OCI-LY1 (cell line): ENCODE measurements around the gene FMN1.

Source experiments
- H2AFZ ChIP-seq: fragments of 200-600 bp; sonication (generic), shearing (Covaris generic); 2 replicates; pipeline ENCODE4 v1.6.0; 2014; ENCODE audit warnings: antibody characterized with exemption, mild to moderate bottlenecking, low read length
- H3F3A ChIP-seq: fragments of 200-600 bp; sonication (generic), shearing (Covaris generic); 2 replicates; pipeline ENCODE4 v1.6.0; 2014; ENCODE audit warnings: mild to moderate bottlenecking, antibody characterized with exemption, low read length, moderate library complexity; ENCODE audit not compliant: insufficient read depth
- H3K27ac ChIP-seq: fragments of 200-600 bp; sonication (generic); 2 replicates; pipeline ENCODE4 v1.5.1; 2014; ENCODE audit warnings: low read length, mixed run types, mild to moderate bottlenecking, low read depth; ENCODE audit not compliant: poor library complexity, severe bottlenecking
- H3K27me3 ChIP-seq: fragments of 200-600 bp; sonication (generic); 2 replicates; pipeline ENCODE4 v1.6.0; 2014; ENCODE audit warnings: antibody characterized with exemption, mild to moderate bottlenecking, low read length, moderate library complexity; ENCODE audit not compliant: insufficient read depth
- H3K36me3 ChIP-seq: fragments of 200-600 bp; sonication (generic); 2 replicates; pipeline ENCODE4 v1.6.1; 2014; ENCODE audit warnings: mild to moderate bottlenecking, antibody characterized with exemption, low read length, moderate library complexity, mixed read lengths; ENCODE audit not compliant: insufficient read depth
- H3K4me1 ChIP-seq: fragments of 200-600 bp; sonication (generic); 2 replicates; pipeline ENCODE4 v1.5.1; 2014; ENCODE audit warnings: mild to moderate bottlenecking, low read length, moderate library complexity; ENCODE audit not compliant: insufficient read depth, severe bottlenecking
- H3K4me2 ChIP-seq: fragments of 200-600 bp; sonication (generic), shearing (Covaris generic); 2 replicates; pipeline ENCODE4 v1.6.1; 2014; ENCODE audit warnings: low read length
- H3K4me3 ChIP-seq: fragments of 200-600 bp; sonication (generic); 2 replicates; pipeline ENCODE4 v1.5.1; 2014; ENCODE audit warnings: low read length, low read depth, mild to moderate bottlenecking, mixed read lengths; ENCODE audit not compliant: poor library complexity, severe bottlenecking
- H3K79me2 ChIP-seq: fragments of 200-600 bp; shearing (Covaris generic); 2 replicates; pipeline ENCODE4 v1.6.1; 2016; ENCODE audit warnings: mixed run types, low read length, mixed read lengths; ENCODE audit not compliant: insufficient read depth
- H3K9ac ChIP-seq: fragments of 200-600 bp; sonication (generic), shearing (Covaris generic); 2 replicates; pipeline ENCODE4 v1.6.1; 2014; ENCODE audit warnings: mild to moderate bottlenecking, low read length, mixed read lengths
- H3K9me2 ChIP-seq: fragments of 200-600 bp; sonication (generic), shearing (Covaris generic); 2 replicates; pipeline ENCODE4 v1.6.1; 2014; ENCODE audit warnings: low read depth, mild to moderate bottlenecking, low read length, mixed read lengths
- H3K9me3 ChIP-seq: fragments of 200-600 bp; shearing (Covaris generic); 2 replicates; pipeline ENCODE4 v1.6.1; 2014; ENCODE audit warnings: low read length, mixed read lengths
- H4K20me1 ChIP-seq: fragments of 200-600 bp; sonication (generic), shearing (Covaris generic); 2 replicates; pipeline ENCODE4 v1.6.0; 2016; ENCODE audit warnings: mild to moderate bottlenecking, low read length; ENCODE audit not compliant: insufficient read depth
- EZH2 ChIP-seq: fragments of 200-600 bp; sonication (generic), shearing (Covaris generic); IDR thresholded peaks from 2 replicates; pipeline ENCODE4 v1.8.0; 2017; ENCODE audit warnings: borderline replicate concordance, mixed run types, mild to moderate bottlenecking, antibody characterized with exemption, low read length, moderate library complexity, mixed read lengths
- TF ChIP-seq, protein P1 (sequence below): fragments of 200-600 bp; sonication (generic), shearing (Covaris generic); IDR thresholded peaks from 2 replicates; pipeline ENCODE4 v1.5.1; 2017; ENCODE audit warnings: mild to moderate bottlenecking, antibody characterized with exemption, low read length, moderate library complexity, mixed read lengths

The FMN1 gene

DNA sequence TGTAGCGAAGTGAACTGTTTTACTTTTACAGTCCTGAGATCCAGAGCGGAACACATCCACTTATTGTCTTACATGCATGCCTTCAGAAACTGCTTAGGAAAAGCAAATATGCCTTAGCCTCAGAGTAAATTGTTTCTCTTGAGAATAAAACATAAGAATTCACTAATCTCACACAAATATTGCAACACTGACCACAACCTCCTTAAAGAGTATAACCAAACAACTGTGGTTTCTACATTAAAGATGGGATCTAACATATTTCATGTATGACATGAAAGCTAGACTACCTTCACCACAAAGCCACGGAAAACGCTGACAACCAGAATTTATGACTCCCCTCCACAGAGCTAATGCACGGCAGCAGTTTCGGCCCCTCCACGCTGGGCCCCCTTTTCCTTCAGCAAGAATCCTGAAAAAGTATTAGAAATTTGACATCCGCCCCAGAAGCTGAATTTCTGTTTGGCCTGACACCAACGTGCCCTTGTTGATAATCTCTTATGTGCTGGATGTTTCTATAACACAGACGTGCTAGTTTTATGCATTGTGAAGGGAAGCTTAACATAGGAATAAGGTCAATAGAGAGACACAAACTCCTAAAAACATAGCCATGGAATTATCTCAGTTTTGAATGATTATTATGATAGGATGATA, 392.1 kb downstream of the FMN1 start:
- no peaks in the 10 kb centered on the region for H3K9me2 ChIP-seq
- H4K20me1 ChIP-seq, result no peaks in the 10 kb centered on the region
- no peak overlapping the region for H3K9ac ChIP-seq
- H3K79me2 ChIP-seq, result no peaks in the 10 kb centered on the region
- H3F3A ChIP-seq, result no peaks in the 10 kb centered on the region
- TF ChIP-seq, protein P1, sequence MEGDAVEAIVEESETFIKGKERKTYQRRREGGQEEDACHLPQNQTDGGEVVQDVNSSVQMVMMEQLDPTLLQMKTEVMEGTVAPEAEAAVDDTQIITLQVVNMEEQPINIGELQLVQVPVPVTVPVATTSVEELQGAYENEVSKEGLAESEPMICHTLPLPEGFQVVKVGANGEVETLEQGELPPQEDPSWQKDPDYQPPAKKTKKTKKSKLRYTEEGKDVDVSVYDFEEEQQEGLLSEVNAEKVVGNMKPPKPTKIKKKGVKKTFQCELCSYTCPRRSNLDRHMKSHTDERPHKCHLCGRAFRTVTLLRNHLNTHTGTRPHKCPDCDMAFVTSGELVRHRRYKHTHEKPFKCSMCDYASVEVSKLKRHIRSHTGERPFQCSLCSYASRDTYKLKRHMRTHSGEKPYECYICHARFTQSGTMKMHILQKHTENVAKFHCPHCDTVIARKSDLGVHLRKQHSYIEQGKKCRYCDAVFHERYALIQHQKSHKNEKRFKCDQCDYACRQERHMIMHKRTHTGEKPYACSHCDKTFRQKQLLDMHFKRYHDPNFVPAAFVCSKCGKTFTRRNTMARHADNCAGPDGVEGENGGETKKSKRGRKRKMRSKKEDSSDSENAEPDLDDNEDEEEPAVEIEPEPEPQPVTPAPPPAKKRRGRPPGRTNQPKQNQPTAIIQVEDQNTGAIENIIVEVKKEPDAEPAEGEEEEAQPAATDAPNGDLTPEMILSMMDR, result no peak
- TF ChIP-seq EZH2, result no peak
- H3K4me2 ChIP-seq, result no peak overlapping the region
- no peak overlapping the region for H2AFZ ChIP-seq
- H3K27ac ChIP-seq, result no peak overlapping the region
- H3K9me3 ChIP-seq, result no peaks in the 10 kb centered on the region
- no peaks in the 10 kb centered on the region for H3K36me3 ChIP-seq
- no peaks in the 10 kb centered on the region for H3K4me1 ChIP-seq
- no peak overlapping the region for H3K4me3 ChIP-seq
- H3K27me3 ChIP-seq, result peaks cover 4% of the 10 kb centered on the region

DNA sequence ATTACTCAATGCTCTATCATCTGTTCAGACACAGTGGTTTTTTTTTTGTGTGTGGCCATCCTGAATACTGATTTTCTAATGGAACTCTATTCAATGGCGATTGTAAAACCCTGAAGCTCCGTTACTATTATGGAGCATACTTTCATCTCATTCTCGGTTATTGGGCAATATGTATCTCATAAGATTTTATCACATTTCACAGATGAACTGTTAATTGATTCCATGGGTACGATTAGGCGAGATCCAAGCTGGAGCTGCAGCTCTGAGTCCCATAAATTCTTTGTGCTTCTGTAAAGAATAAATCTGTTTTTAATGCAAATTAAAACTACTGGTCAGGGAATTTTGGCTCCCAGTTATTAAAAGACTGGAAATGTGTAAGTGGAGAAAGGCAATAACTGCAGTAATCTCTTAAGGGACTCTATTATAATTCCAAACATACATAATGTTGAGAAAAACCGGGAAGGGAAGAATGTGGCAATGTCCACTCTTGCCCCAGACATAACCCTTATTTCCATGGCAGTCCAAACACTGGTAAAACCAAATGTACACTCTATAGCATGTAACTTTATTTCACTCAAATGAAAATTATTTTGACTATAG, 394.5 kb downstream of the FMN1 start:
- H3K4me2 ChIP-seq, result no peak overlapping the region
- no peaks in the 10 kb centered on the region for H4K20me1 ChIP-seq

DNA sequence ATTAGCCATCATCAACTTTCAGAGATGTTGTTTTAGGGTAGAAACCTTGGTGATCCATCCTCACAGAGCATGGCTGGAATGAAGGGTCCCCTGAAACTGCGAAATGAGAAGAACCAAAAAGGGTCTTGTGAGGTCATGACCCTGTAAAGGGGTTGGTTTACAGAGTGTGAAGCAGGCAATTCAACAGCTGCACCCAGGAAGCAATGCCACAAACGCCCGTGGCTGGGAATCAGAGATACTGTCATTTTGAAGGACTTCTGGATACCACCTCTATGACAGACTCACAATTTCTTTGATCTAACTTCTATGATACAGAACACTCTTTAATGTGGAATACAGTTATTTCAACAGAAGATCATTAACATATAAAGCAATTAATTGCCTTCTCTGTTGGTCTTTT, 397.7 kb downstream of the FMN1 start:
- no peaks in the 10 kb centered on the region for H3K4me1 ChIP-seq
- no peaks in the 10 kb centered on the region for H3K79me2 ChIP-seq
- TF ChIP-seq EZH2, result no peak
- TF ChIP-seq, protein P1, result no peak
- no peaks in the 10 kb centered on the region for H3F3A ChIP-seq
- H3K27ac ChIP-seq, result no peak overlapping the region
- H3K4me3 ChIP-seq, result no peak overlapping the region
- H3K27me3 ChIP-seq, result peaks cover 4% of the 10 kb centered on the region; the same call in 1 of the 2 replicates
- H2AFZ ChIP-seq, result no peak overlapping the region
- H3K9me3 ChIP-seq, result no peaks in the 10 kb centered on the region
- no peaks in the 10 kb centered on the region for H4K20me1 ChIP-seq
- H3K9me2 ChIP-seq, result no peaks in the 10 kb centered on the region
- H3K36me3 ChIP-seq, result no peaks in the 10 kb centered on the region
- no peak overlapping the region for H3K9ac ChIP-seq
- no peak overlapping the region for H3K4me2 ChIP-seq

More for the DNA sequence above, 394.5 kb downstream of the FMN1 start:
- no peak overlapping the region for H3K27ac ChIP-seq
- no peaks in the 10 kb centered on the region for H3K4me1 ChIP-seq
- H2AFZ ChIP-seq, result no peak overlapping the region
- H3F3A ChIP-seq, result no peaks in the 10 kb centered on the region
- H3K9ac ChIP-seq, result no peak overlapping the region
- H3K9me2 ChIP-seq, result no peaks in the 10 kb centered on the region
- peaks cover 4% of the 10 kb centered on the region for H3K27me3 ChIP-seq
- TF ChIP-seq EZH2, result no peak
- TF ChIP-seq, protein P1, result no peak
- H3K9me3 ChIP-seq, result no peaks in the 10 kb centered on the region
- H3K79me2 ChIP-seq, result no peaks in the 10 kb centered on the region
- no peaks in the 10 kb centered on the region for H3K36me3 ChIP-seq
- H3K4me3 ChIP-seq, result no peak overlapping the region
